K562 (cell line): ENCODE data around the gene SESN2. TPM values are rescaled to one million over a fixed set of nuclear protein-coding genes. Genes with fewer than 3 reads are reported as not detected.

Experiments used
- ESRRA ChIP-seq: fragments of 450-650 bp; IDR thresholded peaks from 2 replicates; pipeline ENCODE4 v1.6.1; 2014; ENCODE audit warnings: low read depth, mild to moderate bottlenecking, moderate library complexity, borderline replicate concordance
- ETV5 ChIP-seq: sonication (generic); formaldehyde crosslinking; IDR thresholded peaks from 2 replicates; pipeline ENCODE4 v1.4.0; 2020; ENCODE audit warnings: low read depth, mild to moderate bottlenecking, missing genetic modification reagents
- EWSR1 ChIP-seq: fragments of 450-650 bp; IDR thresholded peaks from 2 replicates; pipeline ENCODE4 v1.6.1; 2018; ENCODE audit warnings: borderline replicate concordance, mild to moderate bottlenecking, low read depth, moderate library complexity; ENCODE audit not compliant: partially characterized antibody
- FOXJ3 ChIP-seq: sonication (generic); formaldehyde crosslinking; IDR thresholded peaks from 2 replicates; pipeline ENCODE4 v1.4.0; 2020; ENCODE audit warnings: mild to moderate bottlenecking, missing genetic modification reagents
- FOXK1 ChIP-seq: sonication (generic); formaldehyde crosslinking; IDR thresholded peaks from 2 replicates; pipeline ENCODE4 v1.8.0; 2022; ENCODE audit warnings: missing genetic modification reagents, mild to moderate bottlenecking, borderline replicate concordance
- GTF2A2 ChIP-seq: IDR thresholded peaks from 2 replicates; pipeline ENCODE4 v1.6.1; 2016; ENCODE audit warnings: mild to moderate bottlenecking, missing genetic modification characterization, missing compliant biosample characterization
- MCM7 ChIP-seq, 2 experiments: fragments of 450-650 bp; IDR thresholded peaks; 2 replicates each; pipeline ENCODE4 v1.6.1; 2016 to 2018
- SRSF9 ChIP-seq: fragments of 200-400 bp; formaldehyde crosslinking; IDR thresholded peaks from 2 replicates; pipeline ENCODE4 v1.6.1; 2017; ENCODE audit warnings: low read depth, low read length, borderline replicate concordance
- ZBED1 ChIP-seq: IDR thresholded peaks from 2 replicates; pipeline ENCODE4 v1.6.1; 2014
- ZFX ChIP-seq: sonication (generic); formaldehyde crosslinking; IDR thresholded peaks from 2 replicates; pipeline ENCODE4 v1.8.0; 2022; ENCODE audit warnings: mild to moderate bottlenecking, missing genetic modification reagents, moderate library complexity
- polyA plus RNA-seq, 8 experiments: library from polyadenylated mRNA; depleted of rRNA in 4 of 8; stranded (reverse) in 5 of 8; unstranded in 3 of 8; fragments of >200 nt; fragmentation: Nextera tagmentation in 2 of 8; fragmentation: Illumina TruSeq in 1 of 8; extraction: Ambion mirVana in 2 of 8; extraction: Trizol in 1 of 8; gene quantifications; 2 replicates each; pipeline versions ENCODE4 v1.2.1 to v1.2.3, GENCODE V29; 2011 to 2014; ENCODE audit warnings: inconsistent platforms in 1 of 8, missing spikeins in 1 of 8
- total RNA-seq, 7 experiments: library from RNA; depleted of rRNA in 6 of 7; stranded (reverse); fragments of >200 nt in 6 of 7; fragmentation: Illumina TruSeq in 2 of 7; extraction: Trizol in 2 of 7; gene quantifications; 2 replicates each; pipeline versions ENCODE4 v1.2.1 to v1.2.3, GENCODE V29; 2011 to 2021; ENCODE audit warnings: low replicate concordance in 1 of 7
- TF ChIP-seq, protein P1 (sequence below), 2 experiments: fragments of 450-650 bp; formaldehyde crosslinking in 1 of 2; IDR thresholded peaks; 2 replicates each; pipeline versions ENCODE4 v1.4.0 to v1.6.1; 2014 to 2020; ENCODE audit warnings: mild to moderate bottlenecking in 2 of 2, borderline replicate concordance in 1 of 2, low read depth in 1 of 2
- TF ChIP-seq, protein P2 (sequence below): fragments of 250-450 bp; sonication (Bioruptor Pico); IDR thresholded peaks from 2 replicates; pipeline ENCODE4 v1.4.0; 2020; ENCODE audit warnings: mild to moderate bottlenecking
- TF ChIP-seq, protein P3 (sequence below): sonication (generic); formaldehyde crosslinking; IDR thresholded peaks from 2 replicates; pipeline ENCODE4 v1.8.1; 2023; ENCODE audit warnings: missing genetic modification reagents, mild to moderate bottlenecking, borderline replicate concordance

The SESN2 gene
- total and polyA plus RNA-seq, 9 of the 15 experiments (the other 6 are each of a cell fraction or from before 2014, with no cell fraction given) = 3.7 to 71.3 (median 16.8) TPM

DNA sequence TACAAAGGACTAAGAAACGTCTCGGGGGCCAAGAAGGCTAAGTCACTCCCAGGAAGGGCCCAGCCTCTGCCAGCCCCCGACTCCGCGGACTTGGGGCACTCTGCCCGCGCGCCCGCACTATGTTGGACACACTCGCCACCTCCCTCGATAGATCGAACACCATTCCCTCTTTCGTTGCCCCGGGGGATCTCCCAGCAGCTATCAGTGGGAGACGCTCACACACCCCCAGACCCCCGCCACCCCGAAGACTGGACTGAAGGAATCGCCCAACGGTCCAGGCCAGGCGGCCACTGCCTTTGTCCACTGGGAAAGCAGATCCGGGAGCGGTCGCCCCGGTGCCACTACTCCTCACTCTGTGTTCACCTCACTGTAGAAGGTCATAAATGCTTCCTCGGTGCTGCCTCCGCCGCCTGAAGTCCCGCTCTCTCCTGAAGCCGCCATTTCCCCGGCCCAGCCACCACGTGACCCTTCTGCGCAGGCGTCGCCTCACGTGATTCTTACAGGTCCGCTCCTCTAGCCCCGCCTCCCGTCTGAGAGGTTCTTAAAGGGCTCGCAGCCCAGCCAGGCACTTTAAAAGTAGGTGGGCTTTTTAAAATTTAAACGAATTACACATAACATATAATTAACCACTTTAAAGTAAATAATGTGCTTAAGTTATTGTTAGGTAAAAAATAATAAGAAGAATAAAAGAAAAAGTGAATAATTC is 26.6 kb upstream of the SESN2 start, which contains the start of gene DNAJC8 (continued):
- TF ChIP-seq GTF2A2 (tag) (no peak), FOXK1 (CRISPR knock-in tag) (no peak), ETV5 (CRISPR knock-in tag) (0 out of 2 replicates have a peak, but pooled peaks have one; percentile 49), ZBED1 (0 out of 2 replicates have a peak, but pooled peaks have one; percentile 63), ZFX (peak; percentile 76), EWSR1 (no peak), SRSF9 (no peak), MCM7 (IDR thresholded peaks at IDR 0.05) (no peak), FOXJ3 (CRISPR knock-in tag) (no peak), ESRRA (no peak)
- TF ChIP-seq, protein P1, sequence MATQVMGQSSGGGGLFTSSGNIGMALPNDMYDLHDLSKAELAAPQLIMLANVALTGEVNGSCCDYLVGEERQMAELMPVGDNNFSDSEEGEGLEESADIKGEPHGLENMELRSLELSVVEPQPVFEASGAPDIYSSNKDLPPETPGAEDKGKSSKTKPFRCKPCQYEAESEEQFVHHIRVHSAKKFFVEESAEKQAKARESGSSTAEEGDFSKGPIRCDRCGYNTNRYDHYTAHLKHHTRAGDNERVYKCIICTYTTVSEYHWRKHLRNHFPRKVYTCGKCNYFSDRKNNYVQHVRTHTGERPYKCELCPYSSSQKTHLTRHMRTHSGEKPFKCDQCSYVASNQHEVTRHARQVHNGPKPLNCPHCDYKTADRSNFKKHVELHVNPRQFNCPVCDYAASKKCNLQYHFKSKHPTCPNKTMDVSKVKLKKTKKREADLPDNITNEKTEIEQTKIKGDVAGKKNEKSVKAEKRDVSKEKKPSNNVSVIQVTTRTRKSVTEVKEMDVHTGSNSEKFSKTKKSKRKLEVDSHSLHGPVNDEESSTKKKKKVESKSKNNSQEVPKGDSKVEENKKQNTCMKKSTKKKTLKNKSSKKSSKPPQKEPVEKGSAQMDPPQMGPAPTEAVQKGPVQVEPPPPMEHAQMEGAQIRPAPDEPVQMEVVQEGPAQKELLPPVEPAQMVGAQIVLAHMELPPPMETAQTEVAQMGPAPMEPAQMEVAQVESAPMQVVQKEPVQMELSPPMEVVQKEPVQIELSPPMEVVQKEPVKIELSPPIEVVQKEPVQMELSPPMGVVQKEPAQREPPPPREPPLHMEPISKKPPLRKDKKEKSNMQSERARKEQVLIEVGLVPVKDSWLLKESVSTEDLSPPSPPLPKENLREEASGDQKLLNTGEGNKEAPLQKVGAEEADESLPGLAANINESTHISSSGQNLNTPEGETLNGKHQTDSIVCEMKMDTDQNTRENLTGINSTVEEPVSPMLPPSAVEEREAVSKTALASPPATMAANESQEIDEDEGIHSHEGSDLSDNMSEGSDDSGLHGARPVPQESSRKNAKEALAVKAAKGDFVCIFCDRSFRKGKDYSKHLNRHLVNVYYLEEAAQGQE (IDR thresholded peaks at IDR 0.05; ENCODE audit: borderline replicate concordance) = peak; percentile 96
- TF ChIP-seq, protein P1 (CRISPR knock-in tag; IDR thresholded peaks at IDR 0.05; ENCODE audit: low read depth) = no peak
- TF ChIP-seq, protein P2, sequence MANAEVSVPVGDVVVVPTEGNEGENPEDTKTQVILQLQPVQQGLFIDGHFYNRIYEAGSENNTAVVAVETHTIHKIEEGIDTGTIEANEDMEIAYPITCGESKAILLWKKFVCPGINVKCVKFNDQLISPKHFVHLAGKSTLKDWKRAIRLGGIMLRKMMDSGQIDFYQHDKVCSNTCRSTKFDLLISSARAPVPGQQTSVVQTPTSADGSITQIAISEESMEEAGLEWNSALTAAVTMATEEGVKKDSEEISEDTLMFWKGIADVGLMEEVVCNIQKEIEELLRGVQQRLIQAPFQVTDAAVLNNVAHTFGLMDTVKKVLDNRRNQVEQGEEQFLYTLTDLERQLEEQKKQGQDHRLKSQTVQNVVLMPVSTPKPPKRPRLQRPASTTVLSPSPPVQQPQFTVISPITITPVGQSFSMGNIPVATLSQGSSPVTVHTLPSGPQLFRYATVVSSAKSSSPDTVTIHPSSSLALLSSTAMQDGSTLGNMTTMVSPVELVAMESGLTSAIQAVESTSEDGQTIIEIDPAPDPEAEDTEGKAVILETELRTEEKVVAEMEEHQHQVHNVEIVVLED (CRISPR knock-in tag) = peak; percentile 67
- TF ChIP-seq, protein P3, sequence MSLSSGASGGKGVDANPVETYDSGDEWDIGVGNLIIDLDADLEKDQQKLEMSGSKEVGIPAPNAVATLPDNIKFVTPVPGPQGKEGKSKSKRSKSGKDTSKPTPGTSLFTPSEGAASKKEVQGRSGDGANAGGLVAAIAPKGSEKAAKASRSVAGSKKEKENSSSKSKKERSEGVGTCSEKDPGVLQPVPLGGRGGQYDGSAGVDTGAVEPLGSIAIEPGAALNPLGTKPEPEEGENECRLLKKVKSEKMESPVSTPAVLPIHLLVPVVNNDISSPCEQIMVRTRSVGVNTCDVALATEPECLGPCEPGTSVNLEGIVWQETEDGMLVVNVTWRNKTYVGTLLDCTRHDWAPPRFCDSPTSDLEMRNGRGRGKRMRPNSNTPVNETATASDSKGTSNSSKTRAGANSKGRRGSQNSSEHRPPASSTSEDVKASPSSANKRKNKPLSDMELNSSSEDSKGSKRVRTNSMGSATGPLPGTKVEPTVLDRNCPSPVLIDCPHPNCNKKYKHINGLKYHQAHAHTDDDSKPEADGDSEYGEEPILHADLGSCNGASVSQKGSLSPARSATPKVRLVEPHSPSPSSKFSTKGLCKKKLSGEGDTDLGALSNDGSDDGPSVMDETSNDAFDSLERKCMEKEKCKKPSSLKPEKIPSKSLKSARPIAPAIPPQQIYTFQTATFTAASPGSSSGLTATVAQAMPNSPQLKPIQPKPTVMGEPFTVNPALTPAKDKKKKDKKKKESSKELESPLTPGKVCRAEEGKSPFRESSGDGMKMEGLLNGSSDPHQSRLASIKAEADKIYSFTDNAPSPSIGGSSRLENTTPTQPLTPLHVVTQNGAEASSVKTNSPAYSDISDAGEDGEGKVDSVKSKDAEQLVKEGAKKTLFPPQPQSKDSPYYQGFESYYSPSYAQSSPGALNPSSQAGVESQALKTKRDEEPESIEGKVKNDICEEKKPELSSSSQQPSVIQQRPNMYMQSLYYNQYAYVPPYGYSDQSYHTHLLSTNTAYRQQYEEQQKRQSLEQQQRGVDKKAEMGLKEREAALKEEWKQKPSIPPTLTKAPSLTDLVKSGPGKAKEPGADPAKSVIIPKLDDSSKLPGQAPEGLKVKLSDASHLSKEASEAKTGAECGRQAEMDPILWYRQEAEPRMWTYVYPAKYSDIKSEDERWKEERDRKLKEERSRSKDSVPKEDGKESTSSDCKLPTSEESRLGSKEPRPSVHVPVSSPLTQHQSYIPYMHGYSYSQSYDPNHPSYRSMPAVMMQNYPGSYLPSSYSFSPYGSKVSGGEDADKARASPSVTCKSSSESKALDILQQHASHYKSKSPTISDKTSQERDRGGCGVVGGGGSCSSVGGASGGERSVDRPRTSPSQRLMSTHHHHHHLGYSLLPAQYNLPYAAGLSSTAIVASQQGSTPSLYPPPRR = no peak
